ENCODE data around the gene KIF26B. TPM values are rescaled to one million over a fixed set of nuclear protein-coding genes. Genes with fewer than 3 reads are reported as not detected.

KIF26B gene
- total RNA-seq, 8 experiments from 2014 or later = 0.25 to 21.5 (median 10.2) TPM

DNA sequence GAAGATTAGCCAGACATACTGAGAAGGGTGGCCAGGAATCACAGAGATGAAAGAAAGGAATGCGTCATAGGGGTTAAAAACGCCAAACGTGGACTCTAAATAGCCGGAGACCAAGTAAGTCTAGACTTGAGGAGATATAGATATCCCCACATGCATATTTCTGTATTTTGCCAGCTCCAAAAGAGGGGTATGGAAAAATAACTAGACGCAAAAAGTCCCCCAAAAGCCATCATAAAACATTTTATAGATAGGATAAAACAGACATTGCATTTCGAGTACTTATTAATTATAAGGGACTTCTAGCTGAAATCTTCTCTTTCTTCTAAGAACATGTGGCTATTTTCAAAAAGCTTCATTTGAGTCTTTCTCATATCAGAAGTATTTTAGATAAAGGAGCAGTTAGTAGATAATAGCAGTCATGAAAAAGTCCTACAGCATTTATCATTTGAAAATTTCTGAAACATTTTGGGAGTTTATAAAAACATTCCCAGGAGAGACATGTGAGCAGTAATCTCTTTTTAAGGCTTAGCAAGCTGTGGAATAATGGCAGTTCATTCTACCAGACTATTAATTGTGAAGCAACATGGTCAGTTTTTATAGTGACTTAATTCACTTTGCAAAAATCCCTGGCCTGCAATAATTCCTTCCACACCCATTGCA lies 6.1 kb downstream of the KIF26B start:
- no peak for ATAC-seq (replicated peaks in 6 of 8)
- Histone ChIP-seq H3K4me1 (replicated peaks in 1 of 2) (peaks cover 0 to 7% of the 10 kb centered on the region in 2 donors), H3K27ac (no peak overlapping the region), H3K4me3 (no peak overlapping the region)
- WGBS, 10 experiments = 57 to 90% (median 86%) methylated on average over 4 to 6 of the region's 6 CpGs; no CpG with 5 or more reads in 1 of the 10 experiments
- in situ Hi-C loops (cut with MboI; ENCODE audit: low pct_unique_long_range_greater_than_20kb in 2 of 9, low sequenced_read_pairs in 9 of 9, unreplicated experiment in 9 of 9) = loop anchor here in 7 of 9 experiments (25.0 kb wide), 3 partner anchors 226 to 1326 kb away; no protein-coding TSS in a partner anchor

DNA sequence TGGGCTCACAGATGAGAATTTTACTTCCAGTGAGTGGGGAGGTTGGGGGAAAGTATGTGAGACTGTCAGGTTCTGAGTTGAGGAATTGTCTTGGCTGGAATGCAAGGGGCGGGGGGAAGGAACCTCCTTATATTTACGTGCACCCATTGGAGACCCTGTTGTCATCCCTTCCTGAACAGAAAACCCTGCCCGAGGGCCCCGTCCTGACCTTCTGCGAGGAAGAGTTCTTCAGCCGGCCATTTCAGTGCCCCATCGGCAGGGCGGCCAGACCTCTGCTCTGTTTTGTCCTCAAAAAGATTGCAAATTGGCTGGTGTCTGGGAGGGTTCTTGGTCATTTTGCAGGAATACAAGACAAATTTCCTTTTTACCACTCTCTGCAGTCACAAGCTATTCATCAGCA lies 7.1 kb downstream of the KIF26B start:
- no peak overlapping the region for H3K4me3 ChIP-seq
- ATAC-seq (replicated peaks in 6 of 8) = no peak
- 78 to 100% (median 91%) methylated on average over 3 to 8 of the region's 8 CpGs; no CpG with 5 or more reads in 4 of the 10 experiments for WGBS, 10 experiments
- no peak overlapping the region for H3K27ac ChIP-seq
- peaks cover 10 to 16% of the 10 kb centered on the region in 2 donors for H3K4me1 ChIP-seq (replicated peaks in 1 of 2)
- in situ Hi-C loops (cut with MboI; ENCODE audit: low pct_unique_long_range_greater_than_20kb in 2 of 9, low sequenced_read_pairs in 9 of 9, unreplicated experiment in 9 of 9) = loop anchor here in 7 of 9 experiments (25.0 kb wide), 3 partner anchors 225 to 1325 kb away; no protein-coding TSS in a partner anchor

DNA sequence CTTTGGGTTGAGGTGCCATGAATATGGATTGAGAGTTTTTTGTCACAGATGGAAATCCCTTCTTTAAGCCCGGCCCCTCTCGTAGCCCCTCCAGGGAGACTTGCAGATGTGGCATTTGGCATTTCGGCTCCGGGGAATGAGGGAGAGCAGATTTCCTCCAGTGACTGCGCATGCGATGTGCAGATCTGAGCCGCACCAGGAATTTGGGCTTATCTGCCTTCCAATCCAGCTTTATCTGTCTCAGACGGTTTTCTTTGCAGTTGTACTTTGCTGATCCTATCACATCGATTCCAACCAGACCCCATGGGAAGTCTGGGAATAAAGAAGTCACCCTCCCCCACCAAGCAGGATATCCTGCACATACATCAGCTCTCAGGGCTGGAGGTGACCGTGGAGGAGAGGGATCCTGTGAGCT lies 11.7 kb downstream of the KIF26B start:
- Histone ChIP-seq H3K4me3 (peak overlapping the region in 3 of 5 donors; percentile 1 to 23 (median 2)), H3K4me1 (replicated peaks in 1 of 2) (peaks cover 11 to 28% of the 10 kb centered on the region in 2 donors), H3K27ac (no peak overlapping the region)
- in situ Hi-C loops (cut with MboI; ENCODE audit: low pct_unique_long_range_greater_than_20kb in 2 of 9, low sequenced_read_pairs in 9 of 9, unreplicated experiment in 9 of 9) = loop anchor here in 7 of 9 experiments (25.0 kb wide), 3 partner anchors 221 to 1321 kb away; no protein-coding TSS in a partner anchor
- ATAC-seq (replicated peaks in 6 of 8) = peak in 6 of 8 experiments; percentile 37 to 92 (median 78)
- WGBS, 10 experiments = 0 to 85% (median 14%) methylated on average over 1 to 10 of the region's 10 CpGs; no CpG with 5 or more reads in 1 of the 10 experiments

DNA sequence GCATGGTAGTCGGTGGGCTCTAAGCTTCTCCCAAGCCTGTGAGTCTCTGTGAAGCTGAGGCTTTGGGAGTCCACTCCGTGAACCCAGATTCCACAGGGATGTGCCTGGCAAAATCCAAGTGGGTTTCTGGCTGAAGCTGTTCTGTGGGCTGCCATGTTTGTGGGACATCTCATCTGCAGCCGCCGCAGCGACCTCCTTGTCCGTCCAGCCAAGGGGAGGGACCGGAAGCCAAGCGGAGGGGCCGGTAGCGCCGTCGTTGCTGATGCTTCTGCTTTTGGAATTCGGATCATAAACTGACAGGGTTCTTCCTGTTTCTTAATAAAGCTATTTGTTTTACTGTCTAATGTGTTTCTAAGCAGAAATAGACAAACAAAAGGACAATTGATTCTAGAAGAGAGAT lies 13.3 kb downstream of the KIF26B start:
- in situ Hi-C loops (cut with MboI; ENCODE audit: low pct_unique_long_range_greater_than_20kb in 2 of 9, low sequenced_read_pairs in 9 of 9, unreplicated experiment in 9 of 9) = loop anchor here in 7 of 9 experiments (25.0 kb wide), 3 partner anchors 219 to 1319 kb away; no protein-coding TSS in a partner anchor
- Histone ChIP-seq H3K4me1 (replicated peaks in 1 of 2) (peaks cover 11 to 28% of the 10 kb centered on the region in 2 donors), H3K27ac (no peak overlapping the region), H3K4me3 (no peak overlapping the region)
- 69 to 100% (median 88%) methylated on average over 5 to 13 of the region's 13 CpGs; no CpG with 5 or more reads in 1 of the 10 experiments for WGBS, 10 experiments
- no peak for ATAC-seq (replicated peaks in 6 of 8)

DNA sequence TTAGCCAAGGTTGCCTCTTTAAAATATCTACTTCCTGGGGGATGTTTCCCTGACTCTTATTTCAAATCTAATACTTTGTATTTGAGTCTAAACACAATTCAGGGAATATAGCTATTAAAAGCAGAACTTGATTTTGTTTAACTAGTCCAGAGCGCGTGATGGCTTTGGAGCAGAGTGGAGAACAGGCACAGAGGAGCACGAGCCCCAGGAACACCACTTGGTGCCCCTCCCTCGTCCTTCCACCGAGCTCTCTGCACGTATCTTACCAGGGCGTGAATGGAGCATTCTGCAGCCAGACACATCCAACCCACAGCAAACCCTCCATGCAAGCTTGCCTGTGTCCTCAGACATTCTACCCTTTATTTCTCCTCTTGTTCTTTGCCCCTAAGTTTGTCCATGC lies 14.1 kb downstream of the KIF26B start:
- no peak overlapping the region for H3K27ac ChIP-seq
- in situ Hi-C loops (cut with MboI; ENCODE audit: low pct_unique_long_range_greater_than_20kb in 2 of 9, low sequenced_read_pairs in 9 of 9, unreplicated experiment in 9 of 9) = loop anchor here in 7 of 9 experiments (25.0 kb wide), 3 partner anchors 218 to 1318 kb away; no protein-coding TSS in a partner anchor
- ATAC-seq (replicated peaks in 6 of 8) = peak in 2 of 8 experiments; percentile 18 to 31
- no peak overlapping the region for H3K4me3 ChIP-seq
- 40 to 93% (median 84%) methylated on average over 1 to 7 of the region's 7 CpGs; no CpG with 5 or more reads in 4 of the 10 experiments for WGBS, 10 experiments
- H3K4me1 ChIP-seq (replicated peaks in 1 of 2) = peaks cover 15 to 31% of the 10 kb centered on the region in 2 donors

DNA sequence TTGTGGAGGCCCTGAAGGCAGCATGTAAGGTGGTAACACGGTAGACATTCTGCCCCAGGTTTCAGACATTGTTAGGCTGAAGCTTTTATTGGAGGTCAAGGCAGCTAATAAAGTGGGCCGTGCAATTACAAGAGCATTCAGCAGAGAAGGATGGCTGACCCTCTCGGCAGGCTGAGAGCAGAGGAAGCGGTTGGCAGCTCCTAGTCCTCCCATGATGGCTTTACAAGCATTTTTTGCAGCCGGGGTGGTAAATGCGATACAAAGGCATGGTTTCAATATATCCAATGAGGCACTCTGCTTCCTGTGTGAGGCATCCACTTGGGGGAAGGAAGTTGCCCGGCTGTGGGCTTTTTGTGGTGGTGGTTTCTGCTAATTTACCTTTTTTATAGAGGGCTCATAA lies 14.6 kb downstream of the KIF26B start:
- Histone ChIP-seq H3K27ac (peak overlapping the region in 1 of 2 donors; percentile 22), H3K4me3 (no peak overlapping the region), H3K4me1 (replicated peaks in 1 of 2) (peaks cover 15 to 31% of the 10 kb centered on the region in 2 donors)
- peak in 2 of 8 experiments; percentile 11 to 65 for ATAC-seq (replicated peaks in 6 of 8)
- in situ Hi-C loops (cut with MboI; ENCODE audit: low pct_unique_long_range_greater_than_20kb in 2 of 9, low sequenced_read_pairs in 9 of 9, unreplicated experiment in 9 of 9) = loop anchor here in 7 of 9 experiments (25.0 kb wide), 3 partner anchors 218 to 1318 kb away; no protein-coding TSS in a partner anchor
- WGBS, 10 experiments = 24 to 82% (median 61%) methylated on average over 2 to 6 of the region's 7 CpGs; no CpG with 5 or more reads in 3 of the 10 experiments

DNA sequence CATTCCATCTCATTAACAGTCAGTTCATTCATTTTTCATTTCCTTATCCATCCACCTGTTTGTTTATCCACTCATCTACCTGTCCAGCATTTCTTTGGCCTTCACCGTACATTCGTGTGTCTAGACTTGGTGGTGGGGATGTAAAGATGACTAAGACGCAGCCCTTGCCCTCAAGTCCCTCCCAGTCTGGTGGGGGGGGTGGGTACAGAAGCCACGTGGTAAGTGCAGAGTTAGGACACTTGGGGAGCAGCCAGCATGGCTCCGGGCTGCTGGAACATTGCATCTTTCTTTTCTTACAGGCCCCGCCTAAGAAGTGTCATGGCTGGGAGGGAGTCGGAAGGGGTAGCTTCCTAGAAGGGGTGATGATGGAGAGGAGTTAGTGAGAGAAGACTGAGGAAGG lies 17.2 kb downstream of the KIF26B start:
- WGBS, 10 experiments = 50 to 83% (median 80%) methylated on average over 1 to 7 of the region's 7 CpGs; no CpG with 5 or more reads in 3 of the 10 experiments
- Histone ChIP-seq H3K4me3 (no peak overlapping the region), H3K4me1 (replicated peaks in 1 of 2) (peaks cover 6 to 23% of the 10 kb centered on the region in 2 donors), H3K27ac (no peak overlapping the region)
- in situ Hi-C loops (cut with MboI; ENCODE audit: low pct_unique_long_range_greater_than_20kb in 2 of 9, low sequenced_read_pairs in 9 of 9, unreplicated experiment in 9 of 9) = loop anchor here in 7 of 9 experiments (25.0 kb wide), 3 partner anchors 215 to 1315 kb away; no protein-coding TSS in a partner anchor
- ATAC-seq (replicated peaks in 6 of 8) = no peak

DNA sequence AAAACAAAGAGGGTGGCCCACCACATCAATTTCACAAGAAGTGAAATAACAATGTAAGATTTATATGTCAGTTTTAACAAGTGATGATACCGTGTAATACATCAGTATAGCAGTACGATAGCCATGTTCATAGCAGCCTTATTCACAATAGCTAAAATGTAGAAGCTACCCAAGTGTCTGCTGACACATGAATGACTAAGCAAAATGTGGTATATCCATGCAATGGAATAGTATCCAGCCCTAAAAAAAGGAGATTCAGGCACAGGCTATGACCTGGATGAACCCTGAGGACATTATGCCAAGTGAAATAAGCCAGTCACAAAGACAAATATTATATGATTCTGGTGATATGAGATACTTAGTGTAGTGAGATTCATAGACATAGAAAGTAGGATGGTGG lies 18.0 kb downstream of the KIF26B start:
- H3K27ac ChIP-seq = no peak overlapping the region
- H3K4me3 ChIP-seq = no peak overlapping the region
- no peak for ATAC-seq (replicated peaks in 6 of 8)
- peaks cover 12 to 30% of the 10 kb centered on the region in 2 donors for H3K4me1 ChIP-seq (replicated peaks in 1 of 2)
- 58 to 100% (median 100%) methylated on average over 1 to 2 of the region's 2 CpGs; no CpG with 5 or more reads in 2 of the 10 experiments for WGBS, 10 experiments
- in situ Hi-C loops (cut with MboI; ENCODE audit: low pct_unique_long_range_greater_than_20kb in 2 of 9, low sequenced_read_pairs in 9 of 9, unreplicated experiment in 9 of 9) = loop anchor here in 7 of 9 experiments (25.0 kb wide), 3 partner anchors 214 to 1314 kb away; no protein-coding TSS in a partner anchor

DNA sequence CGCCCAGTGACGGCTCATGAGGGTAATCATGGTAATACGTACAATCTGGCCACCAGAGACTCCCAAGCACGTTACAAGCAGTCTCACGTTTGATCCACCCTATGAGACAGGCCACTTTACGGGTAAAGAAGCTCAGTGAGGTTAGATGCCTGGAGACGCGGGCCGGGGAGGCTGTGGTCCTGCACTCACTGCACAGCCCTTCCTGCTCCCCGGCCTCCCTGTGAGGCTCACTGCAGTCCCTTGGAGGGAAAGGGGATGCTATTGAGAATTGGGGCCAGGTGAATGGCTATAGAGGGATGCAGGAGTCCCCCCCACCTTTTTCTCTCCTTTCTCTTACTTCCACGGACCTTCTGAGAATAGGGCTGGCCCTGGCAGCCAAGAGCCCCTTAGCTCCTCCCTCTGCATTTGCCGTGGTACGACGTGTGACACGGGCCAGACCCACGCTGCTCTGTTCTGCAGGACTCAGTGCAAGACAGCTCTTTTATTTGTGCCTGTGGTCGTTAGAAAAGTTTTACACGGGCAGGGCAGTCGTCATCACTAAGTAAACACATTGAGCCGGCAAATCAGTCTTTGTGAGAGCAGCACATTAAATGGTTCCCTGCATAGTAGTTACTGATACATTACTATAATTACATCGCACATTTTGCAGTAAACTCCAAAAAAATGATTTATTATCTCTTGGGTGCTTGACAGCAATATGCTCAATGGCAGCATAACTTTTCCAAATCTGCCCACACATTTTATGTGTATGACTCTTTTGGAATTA lies 18.8 kb downstream of the KIF26B start:
- Histone ChIP-seq H3K4me3 (no peak overlapping the region), H3K27ac (no peak overlapping the region), H3K4me1 (replicated peaks in 1 of 2) (peaks cover 17 to 36% of the 10 kb centered on the region in 2 donors)
- 0 to 100% (median 65%) methylated on average over 1 to 19 of the region's 21 CpGs for WGBS, 10 experiments
- in situ Hi-C loops (cut with MboI; ENCODE audit: low pct_unique_long_range_greater_than_20kb in 2 of 9, low sequenced_read_pairs in 9 of 9, unreplicated experiment in 9 of 9) = loop anchor here in 7 of 9 experiments (25.0 kb wide), 3 partner anchors 214 to 1314 kb away; no protein-coding TSS in a partner anchor
- peak in 6 of 8 experiments; percentile 33 to 72 (median 45) for ATAC-seq (replicated peaks in 6 of 8)

DNA sequence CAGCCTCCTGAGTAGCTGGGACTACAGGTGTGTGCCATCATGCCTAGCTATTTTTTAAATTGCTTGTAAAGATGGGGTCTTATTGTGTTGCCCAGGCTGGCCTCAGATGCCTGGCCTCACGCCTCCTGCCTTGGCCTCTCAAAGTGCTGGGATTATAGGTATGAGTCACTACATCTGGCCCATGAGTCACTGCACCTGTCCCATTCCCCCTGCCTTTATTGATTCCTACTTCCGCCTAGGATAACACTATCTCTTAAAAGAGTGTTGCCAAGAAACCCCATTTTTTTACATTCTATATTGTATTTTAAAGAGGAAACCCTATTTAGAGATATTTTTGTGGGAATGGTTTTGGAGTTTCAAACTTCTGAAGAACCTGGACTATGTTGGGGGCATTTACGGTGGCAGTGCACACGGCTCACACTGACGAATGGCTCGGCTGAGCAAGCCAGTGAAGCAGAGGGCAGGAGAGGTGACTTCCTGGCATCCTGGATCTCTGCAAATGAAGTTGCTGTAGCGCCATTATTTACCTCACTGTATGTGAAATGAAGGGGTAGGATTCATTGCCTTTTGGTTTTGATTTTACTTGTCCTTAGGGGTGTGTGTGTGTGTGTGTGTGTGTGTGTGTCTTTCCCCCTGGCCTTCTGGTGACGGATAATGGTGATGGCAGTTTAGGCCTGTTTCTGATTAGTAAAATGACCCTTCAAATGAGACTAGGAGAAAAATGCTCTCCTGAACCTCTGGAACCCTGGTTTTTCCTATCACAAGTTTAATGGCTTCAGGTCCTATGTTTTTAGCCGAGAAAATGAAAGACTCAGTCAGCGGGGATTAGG lies 22.5 kb downstream of the KIF26B start:
- whole genome bisulfite sequencing, 10 experiments = 59 to 85% (median 74%) methylated on average over 2 to 7 of the region's 10 CpGs; no CpG with 5 or more reads in 2 of the 10 experiments
- Histone ChIP-seq H3K4me3 (no peak overlapping the region), H3K27ac (no peak overlapping the region), H3K4me1 (replicated peaks in 1 of 2) (peaks cover 33 to 44% of the 10 kb centered on the region in 2 donors)
- peak in 3 of 8 experiments; percentile 27 to 47 (median 43) for ATAC-seq (replicated peaks in 6 of 8)
- in situ Hi-C loops (cut with MboI; ENCODE audit: low pct_unique_long_range_greater_than_20kb in 2 of 9, low sequenced_read_pairs in 9 of 9, unreplicated experiment in 9 of 9) = no loop called here

DNA sequence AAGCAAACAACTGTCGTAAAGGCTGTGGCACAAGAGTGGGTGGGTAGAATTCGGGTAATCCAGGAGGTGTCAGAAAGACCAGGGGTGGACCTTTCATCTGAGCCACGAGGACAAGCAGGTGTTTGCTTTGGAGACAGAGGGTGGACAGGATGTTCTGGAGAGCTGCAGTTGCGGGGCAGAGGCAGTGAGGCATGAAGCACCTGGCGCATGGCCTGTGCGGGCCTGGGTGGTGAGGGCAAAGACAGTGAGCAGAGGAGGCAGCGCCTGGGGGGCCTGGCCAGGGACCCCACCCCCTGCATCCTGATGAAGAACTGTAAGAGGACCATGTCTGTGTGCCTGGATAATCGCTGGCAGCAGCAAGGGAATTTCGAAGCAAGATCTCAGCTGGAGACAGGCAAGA lies 24.9 kb downstream of the KIF26B start:
- WGBS, 10 experiments = 47 to 100% (median 67%) methylated on average over 1 to 9 of the region's 9 CpGs; no CpG with 5 or more reads in 1 of the 10 experiments
- Histone ChIP-seq H3K4me3 (no peak overlapping the region), H3K27ac (no peak overlapping the region), H3K4me1 (replicated peaks in 1 of 2) (peaks cover 29 to 41% of the 10 kb centered on the region in 2 donors)
- in situ Hi-C loops (cut with MboI; ENCODE audit: low pct_unique_long_range_greater_than_20kb in 2 of 9, low sequenced_read_pairs in 9 of 9, unreplicated experiment in 9 of 9) = no loop called here
- no peak for ATAC-seq (replicated peaks in 6 of 8)

Measured in motor neuron (in vitro differentiated cells).